Cardiac fibroblast (primary cell): Measurements from ENCODE around the gene NFE2L1.

ENCODE experiments used
- DNase-seq, 2 donors: peaks; one replicate each; pipeline versions ENCODE4 v3.0.0 to v3.0.0-alpha.2; 2010; ENCODE audit warnings: low read depth in 2 of 2
- H3K4me3 ChIP-seq, 2 donors: replicated peaks in 1 of 2; 1 replicate in 1 of 2; 2 replicates in 1 of 2; pipeline ENCODE4 v1.5.1; 2011; ENCODE audit warnings: low read depth in 2 of 2, low read length in 2 of 2, mild to moderate bottlenecking in 2 of 2, moderate library complexity in 1 of 2
- CTCF ChIP-seq: IDR thresholded peaks from one replicate; pipeline ENCODE4 v1.5.1; 2011; ENCODE audit warnings: low read depth, mild to moderate bottlenecking, low read length, inconsistent platforms

Gene NFE2L1

GRCh38 chr17:48023400-48024148 is 24.6 kb upstream of the NFE2L1 start:
- peak; percentile 21 for TF ChIP-seq CTCF
- H3K4me3 ChIP-seq: peak overlapping the region; percentile 38 to 52
- peak; percentile 49 to 75 for DNase-seq

GRCh38 chr17:48024149-48025039 is 23.8 kb upstream of the NFE2L1 start:
- peak; percentile 58 to 59 for DNase-seq
- peak overlapping the region; percentile 38 to 52 for H3K4me3 ChIP-seq
- peak; percentile 17 for TF ChIP-seq CTCF

GRCh38 chr17:48025040-48025903 is 22.9 kb upstream of the NFE2L1 start:
- H3K4me3 ChIP-seq: peak overlapping the region; percentile 47 to 52
- DNase-seq: peak; percentile 97 to 98
- TF ChIP-seq CTCF: peak; percentile 81

- H3K4me3 ChIP-seq: peak overlapping the region in 1 of 2 donors; percentile 50
- TF ChIP-seq CTCF: no peak
- no peak for DNase-seq
Observed at GRCh38 chr17:48025904-48026501, 22.2 kb upstream of the NFE2L1 start.

- peak; percentile 96 for TF ChIP-seq CTCF
- H3K4me3 ChIP-seq: no peak overlapping the region
- peak; percentile 93 to 94 for DNase-seq
Observed at GRCh38 chr17:48026502-48027321, 21.4 kb upstream of the NFE2L1 start.
